TTC549 (cell line): Measurements from ENCODE around the gene GFOD2.
"Not testable (repeated sequence)": the region's sequence is repeated elsewhere in the genome, so short reads cannot be mapped to it uniquely, and the experiment has no call there.

Experiments used
- FAIRE-seq: peaks from 2 replicates; lab custom pipeline; 2012; peaks lifted over from hg19 to GRCh38; lab: Jason Lieb, UNC

GFOD2 gene, protein sequence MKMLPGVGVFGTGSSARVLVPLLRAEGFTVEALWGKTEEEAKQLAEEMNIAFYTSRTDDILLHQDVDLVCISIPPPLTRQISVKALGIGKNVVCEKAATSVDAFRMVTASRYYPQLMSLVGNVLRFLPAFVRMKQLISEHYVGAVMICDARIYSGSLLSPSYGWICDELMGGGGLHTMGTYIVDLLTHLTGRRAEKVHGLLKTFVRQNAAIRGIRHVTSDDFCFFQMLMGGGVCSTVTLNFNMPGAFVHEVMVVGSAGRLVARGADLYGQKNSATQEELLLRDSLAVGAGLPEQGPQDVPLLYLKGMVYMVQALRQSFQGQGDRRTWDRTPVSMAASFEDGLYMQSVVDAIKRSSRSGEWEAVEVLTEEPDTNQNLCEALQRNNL

DNA sequence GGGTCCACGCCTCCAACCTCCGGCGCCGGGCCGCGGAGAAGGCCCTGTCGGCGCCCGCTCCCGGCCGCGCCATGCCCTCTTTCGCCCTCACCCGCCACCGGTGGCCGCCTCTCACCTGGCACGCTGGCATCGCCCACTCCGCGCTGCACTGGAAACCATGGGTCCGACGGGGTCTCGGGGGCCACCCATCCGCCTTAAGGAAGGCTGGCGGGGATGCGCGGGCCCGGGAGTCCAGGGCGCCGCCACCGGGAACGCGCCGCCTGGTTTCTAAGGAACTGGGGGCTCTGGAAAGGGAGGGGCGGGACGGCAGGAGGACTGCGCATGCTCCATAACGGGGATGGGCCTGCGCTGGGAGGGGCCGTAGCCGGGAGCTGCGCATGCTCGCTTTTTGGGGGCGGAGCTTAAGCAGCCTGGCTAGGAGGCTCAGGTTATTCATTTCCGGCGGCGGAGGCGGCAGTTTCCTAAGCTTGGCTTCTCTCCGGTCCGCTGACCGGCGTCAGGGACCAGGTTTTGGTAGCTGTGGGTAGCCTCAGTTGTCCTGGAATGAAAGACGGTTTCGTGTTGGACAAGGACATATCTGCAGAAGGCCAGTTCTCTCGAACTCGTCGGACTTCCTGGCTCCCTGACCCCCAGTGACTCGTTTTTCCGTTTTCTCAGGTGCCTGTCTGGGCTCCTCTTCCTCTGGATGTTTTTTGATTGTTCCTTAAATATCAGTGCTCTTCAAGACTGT, at the start of gene GFOD2:
Gene GFOD2, minus strand, starts transcription at position 269 of the 730 bp plus-strand sequence. CDS start 33,601 bp downstream, outside the sequence.
- no peak for FAIRE-seq

DNA sequence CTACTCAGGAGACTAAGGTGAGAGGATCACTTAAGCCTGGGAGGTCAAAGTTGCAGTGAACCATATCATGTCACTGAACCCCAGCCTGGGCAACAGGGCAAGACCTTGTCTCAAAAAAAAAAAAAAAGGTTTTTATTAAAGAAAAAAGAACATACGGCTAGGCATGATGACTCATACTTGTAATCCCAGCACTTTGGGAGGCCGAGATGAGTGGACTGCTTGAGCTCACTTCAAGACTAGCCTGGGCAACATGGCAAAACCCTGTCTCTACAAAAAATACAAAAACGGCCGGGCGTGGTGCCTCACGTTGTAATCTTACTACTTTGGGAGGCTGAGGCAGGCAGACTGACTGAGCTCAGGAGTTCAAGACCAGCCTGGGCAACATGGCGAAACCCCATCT, 48.8 kb upstream of the GFOD2 start:
- no peak for FAIRE-seq

DNA sequence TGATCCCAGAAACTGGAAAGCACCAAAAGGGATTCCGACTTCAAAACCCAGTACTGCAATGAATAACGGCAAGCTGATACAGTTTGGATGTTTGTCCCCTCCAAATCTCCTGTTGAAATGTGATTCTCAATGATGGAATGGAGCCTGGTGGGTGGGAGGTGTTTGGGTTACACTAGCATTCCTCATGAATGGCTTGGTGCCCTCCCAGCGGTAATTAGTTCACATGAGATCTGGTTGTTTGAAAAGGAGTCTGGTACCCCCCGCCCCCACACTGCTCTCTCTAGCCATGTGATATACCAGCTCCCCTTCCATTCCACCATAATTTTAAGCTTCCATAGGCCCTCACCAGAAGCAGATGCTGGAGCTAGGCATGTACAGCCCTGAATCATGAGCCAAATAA, 47.2 kb upstream of the GFOD2 start:
- FAIRE-seq: no peak

DNA sequence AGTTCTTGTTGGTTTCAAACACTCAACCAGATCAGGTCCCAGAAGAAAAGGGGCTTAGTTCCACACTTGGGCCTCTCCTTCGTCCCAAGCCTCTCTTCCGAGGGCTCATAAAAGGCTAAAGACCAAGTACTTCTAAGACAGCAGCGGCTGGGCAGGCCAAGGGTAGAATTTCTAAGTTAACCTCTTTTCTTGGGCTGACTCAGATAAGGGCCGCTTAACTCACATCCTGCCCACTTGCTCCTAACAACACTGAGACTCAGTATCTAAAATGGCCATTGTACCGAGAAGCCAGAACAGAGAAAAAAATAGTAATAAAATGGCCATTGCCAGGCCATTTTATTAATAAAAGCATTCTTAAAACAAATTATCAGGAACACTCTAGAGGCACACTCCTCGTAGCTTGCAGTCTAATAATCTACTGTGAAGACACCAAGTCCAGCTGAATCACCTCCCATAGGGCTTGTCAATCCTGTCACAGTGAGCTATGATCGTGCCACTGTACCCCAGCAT, 45.1 kb upstream of the GFOD2 start:
- FAIRE-seq: no peak

DNA sequence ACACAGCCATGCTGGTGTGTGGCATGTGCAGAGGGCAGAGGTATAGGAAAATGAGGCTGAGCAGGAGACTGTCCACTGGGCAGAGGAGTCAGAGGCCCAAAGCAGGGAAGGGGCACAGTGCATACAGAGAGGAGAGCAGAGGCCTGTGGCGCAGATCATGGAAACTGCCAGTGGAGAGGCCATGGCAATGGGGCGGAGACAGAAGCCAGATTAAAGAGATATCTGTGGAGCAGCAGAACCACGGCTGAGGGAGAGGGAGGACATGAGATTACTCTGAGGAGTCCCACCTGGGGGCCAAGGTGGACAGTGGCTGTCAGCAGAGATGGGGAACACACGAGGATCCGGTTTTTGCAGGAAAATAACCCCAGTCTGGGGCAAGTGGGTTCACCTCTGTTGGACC, 44.0 kb upstream of the GFOD2 start:
- FAIRE-seq: no peak

DNA sequence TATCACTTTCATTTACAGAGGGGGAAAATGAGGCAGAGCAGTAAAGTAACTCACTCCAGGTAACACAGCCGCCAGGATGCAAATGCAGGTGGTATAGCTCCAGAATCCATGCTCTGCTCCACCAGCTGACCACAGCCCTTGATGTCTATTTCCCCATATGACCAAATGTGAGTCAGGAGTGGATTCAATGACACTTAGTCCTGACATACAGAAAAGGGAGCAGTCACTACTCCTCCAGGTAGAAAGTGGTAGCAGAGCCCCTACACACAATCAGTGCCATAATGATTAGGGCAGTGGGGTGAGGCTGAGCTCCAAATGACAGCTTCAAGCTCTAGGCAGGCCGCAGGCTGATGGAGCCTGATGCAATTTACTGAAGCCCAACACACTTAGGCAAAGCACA, 43.3 kb upstream of the GFOD2 start:
- no peak for FAIRE-seq

DNA sequence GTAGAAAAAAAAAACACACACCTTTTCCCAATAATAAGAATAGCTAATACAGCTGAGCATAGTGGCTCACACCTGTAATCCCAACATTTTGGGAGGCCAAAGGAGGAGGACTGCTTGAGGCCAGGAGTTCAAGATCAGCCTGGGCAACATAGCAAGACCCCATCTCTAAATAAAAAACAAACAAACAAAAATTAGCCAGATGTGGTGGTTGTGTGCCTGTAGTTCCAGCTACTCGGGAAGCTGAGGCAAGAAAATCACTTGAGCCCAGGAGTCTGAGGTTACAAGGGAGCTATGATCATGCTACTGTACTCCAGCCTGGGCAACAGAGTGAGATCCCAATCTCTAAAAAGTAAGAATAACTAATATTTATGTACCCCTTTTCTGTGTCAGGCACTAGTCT, 42.8 kb upstream of the GFOD2 start:
- no peak for FAIRE-seq

DNA sequence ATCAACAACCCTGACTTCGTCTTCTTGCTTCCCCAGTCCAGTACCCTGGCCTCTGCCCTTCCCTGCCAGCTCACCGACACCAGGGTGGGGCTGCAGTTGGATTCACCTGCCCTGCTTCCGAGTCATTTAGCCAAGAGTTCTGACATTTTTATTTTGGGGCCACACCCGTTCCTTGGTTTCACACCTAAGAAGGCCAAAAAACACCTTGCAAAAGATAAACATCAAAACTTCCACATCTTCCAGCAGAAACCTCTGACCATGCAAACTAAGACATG, 41.8 kb upstream of the GFOD2 start:
- FAIRE-seq: no peak

DNA sequence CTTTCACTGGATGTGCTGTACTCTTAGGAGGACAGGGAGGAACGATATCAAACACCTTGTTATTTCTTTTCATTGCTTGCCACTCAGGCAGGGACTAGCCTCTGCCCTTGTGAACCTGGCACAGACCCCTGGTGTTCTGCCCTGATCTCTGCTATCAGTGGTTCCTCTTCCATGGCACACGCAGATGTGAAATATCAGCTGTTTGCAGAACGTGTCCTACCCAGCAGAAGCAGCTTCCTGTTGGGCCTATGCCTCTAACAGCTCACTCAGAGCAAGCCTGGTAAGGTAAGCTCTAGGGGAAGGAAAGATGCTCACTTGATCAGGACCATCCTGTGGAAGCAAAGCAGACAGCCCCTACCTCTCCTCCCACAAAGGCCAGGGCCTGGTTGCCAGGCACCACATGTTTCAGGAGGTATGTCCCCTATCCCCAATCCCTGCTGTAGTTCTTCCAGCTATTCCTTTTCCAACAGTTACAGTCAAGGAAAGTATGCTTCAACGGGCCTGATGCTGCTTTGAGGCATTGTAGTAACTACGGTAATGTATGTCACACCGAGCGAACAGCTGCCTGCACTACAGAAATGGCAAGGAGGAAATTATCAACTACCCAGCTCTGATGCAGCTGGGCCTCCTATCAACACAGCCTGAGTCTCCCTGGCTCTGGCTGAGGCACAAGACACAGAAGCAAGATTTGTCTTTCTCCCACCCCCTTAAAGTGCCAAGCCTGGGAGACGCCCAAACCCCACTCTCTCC, 41.3 kb upstream of the GFOD2 start:
- FAIRE-seq: no peak

DNA sequence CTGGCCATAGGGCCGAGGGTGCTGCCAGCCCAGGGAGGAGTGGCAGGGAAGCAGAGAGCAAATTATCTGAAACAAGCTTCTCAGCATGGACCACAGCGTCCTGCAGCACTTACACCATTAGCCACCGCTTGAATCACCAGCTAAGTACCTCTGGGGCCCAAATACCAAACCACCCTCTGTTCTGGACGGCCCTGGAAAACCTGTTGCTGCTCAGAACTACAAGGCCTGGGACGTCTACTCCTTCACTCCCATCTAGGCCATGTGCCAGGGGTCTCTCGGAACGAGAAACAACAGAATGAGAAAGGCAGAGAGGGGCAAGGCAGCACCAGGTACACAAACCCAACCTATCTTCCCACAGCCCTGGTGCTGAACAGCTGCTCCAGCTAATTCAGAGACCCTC, 39.9 kb upstream of the GFOD2 start:
- FAIRE-seq: no peak

DNA sequence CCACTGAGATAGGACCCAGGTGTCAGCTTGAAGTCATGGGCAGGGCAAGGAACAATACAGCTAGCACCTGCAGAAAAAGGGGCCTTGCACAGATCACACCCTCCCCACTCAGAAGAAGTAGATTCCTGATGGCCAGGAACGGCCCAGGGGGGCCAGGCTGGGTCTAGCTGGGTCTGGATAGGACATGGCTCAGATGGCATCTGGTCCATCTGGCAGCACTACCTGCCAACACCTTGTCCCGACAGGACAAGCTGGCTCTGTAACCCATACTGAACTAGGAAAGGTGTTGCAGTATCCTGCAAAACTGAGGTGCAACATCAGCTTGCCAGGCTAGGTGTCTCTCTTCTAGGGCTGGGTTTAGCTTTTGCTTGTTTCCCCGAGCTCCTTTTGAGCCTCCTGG, 38.9 kb upstream of the GFOD2 start:
- FAIRE-seq: no peak

DNA sequence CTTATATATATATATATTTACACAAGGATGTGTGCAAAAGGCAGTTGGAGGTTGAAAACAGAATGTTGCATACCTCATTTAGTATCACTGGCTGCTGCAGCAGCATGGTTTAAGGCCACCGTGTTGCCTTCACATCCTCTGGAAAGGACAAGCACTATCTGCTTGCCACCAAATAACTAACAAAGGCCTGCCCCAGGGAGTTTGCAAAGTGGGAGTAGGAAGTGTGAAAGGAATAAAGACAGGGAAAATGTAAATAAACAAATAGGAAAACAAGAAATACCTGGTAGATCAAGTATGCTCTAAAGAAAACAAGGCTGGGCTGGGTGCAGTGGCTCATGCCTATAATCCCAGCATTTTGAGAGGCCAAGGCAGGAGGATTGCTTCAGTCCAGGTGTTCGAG, 33.5 kb upstream of the GFOD2 start:
- no peak for FAIRE-seq

DNA sequence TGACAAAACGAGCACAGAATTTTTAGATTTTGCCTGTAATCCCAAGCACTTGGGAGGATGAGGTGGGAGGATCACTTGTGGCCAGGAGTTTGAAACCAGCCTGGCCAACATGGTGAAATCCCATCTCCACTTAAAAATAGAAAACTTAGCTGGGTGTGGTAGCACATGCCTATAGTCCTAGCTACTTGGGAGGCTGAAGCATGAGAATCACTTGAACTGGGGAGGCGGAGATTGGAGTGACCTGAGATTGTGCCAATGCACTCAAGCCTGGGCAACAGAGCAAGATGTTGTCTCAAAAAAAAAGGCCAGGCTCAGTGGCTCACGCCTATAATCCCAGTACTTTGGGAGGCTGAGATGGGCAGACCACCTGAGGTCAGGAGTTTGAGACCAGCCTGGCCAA, 32.2 kb upstream of the GFOD2 start:
- not testable (repeated sequence) for FAIRE-seq

DNA sequence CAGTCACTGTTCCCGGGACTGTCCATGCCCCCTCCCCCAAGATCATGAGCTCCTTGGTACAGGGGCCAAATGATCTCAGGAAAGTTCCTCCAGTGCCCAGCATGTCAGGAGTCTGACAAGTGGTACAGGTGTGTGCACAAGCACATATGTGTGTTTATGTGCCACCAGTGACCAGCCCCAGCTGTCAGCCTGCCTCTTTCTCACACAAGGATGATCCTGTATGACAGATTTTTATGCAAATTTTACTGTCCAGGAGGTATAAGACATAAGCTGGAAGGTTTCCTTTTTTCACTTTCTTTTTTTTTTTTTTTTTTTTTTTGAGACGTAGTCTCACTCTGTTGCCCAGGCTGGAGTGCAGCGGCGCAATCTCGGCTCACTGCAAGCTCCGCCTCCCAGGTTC, 31.4 kb upstream of the GFOD2 start:
- FAIRE-seq: no peak

DNA sequence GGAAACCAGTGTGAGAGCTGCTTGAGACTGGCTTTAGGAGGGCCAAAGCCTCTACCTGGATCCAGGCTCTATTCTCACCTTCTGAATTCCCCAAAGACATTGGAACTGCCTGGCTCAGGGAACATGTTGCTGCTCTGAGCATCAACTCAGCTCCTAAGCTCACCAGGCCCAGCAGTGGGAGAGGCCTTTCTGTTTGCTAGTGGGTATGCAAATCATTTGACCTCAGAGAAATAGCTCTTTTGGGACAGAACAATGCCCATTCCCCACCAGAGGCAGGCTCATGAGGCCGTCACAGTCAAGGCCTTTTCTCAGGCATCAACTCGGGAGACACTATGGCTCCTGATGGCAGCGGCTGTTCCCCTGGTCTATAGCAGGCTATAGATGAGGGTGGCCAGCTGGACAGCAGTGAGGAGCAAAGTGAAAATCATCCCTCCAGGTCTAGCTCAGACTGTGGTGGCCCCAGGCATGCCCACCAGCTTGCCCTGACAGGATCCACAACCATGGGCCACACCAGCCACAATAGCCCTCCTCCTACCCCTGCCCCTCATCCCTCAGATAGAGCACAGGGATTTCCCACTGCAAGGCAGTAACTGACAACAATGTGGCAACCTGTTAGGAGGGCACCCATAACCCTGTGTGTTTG, 30.4 kb upstream of the GFOD2 start:
- no peak for FAIRE-seq

DNA sequence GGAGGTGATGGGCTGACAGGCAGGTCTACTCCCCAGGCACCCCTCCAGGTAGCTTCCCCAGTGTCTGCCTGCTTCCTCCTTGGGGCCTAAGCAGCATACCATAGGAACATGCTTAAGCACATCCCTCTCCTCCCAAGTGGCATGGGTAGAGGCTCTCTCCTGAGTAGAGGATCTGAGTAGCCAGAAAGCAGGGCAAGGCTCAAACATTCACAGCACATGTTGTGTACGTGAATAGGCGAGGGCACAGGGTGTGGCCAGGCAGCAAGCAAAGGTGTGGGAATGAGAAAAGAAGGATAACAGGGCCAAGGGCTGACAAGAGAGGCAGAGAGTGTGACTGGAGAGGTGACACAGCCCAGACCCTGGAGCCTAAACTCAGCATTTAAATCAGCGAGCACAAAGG, 29.7 kb upstream of the GFOD2 start:
- no peak for FAIRE-seq

DNA sequence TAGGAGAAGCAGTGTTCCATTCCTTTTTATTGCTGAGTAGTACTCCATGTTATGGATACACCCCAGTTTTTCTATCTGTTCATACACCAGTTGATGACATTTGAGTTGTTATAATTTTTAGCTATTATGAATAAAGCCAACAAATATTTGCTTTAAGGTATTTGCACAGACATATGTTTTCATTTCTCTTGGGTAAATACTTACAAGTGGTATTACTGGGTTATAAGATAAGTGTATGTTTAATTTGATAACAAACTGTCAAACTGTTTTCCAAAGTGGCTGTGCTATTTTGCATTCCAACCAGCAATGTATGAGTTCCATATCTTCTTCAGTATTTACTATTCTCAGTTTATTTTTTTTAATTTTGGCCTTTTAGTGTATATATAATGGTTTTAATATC, 27.7 kb upstream of the GFOD2 start:
- no peak for FAIRE-seq

DNA sequence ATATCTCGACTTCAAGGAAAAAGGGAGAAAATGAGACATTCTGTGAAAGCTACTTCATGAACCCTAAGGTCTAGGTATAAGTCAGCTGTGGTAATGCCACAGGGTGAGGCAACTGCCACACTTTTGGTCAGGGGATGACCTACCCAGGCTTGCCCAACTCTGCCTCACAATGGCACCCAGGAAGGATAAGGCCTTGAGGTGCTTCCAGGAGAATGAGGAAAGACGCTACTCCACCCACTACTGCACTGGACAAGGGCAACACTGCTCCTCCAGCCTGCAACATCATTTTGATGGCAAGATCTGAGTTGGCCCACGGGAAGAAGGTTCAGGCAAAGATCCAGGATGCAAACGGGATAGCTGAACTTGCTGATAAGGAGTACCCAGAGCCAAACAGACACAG, 22.0 kb upstream of the GFOD2 start:
- no peak for FAIRE-seq

DNA sequence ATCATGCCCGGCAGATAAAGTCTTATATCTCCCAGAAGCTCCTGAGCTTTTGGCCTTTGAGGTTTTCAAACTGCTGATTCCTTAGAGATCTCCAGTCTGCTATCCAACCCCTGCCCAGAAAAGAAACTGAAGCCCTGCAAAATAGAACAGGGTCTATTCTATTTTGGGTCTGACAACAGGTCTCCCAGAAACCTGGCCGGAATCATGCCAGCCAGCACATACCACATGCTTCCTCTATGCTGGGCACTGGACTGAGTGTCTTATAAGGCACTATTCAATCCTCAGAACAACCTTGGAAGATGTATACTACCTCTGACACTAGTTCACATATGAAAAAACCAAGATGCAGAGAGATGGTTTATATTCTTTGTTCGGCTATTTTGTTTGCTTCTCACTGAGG, 21.3 kb upstream of the GFOD2 start:
- no peak for FAIRE-seq

DNA sequence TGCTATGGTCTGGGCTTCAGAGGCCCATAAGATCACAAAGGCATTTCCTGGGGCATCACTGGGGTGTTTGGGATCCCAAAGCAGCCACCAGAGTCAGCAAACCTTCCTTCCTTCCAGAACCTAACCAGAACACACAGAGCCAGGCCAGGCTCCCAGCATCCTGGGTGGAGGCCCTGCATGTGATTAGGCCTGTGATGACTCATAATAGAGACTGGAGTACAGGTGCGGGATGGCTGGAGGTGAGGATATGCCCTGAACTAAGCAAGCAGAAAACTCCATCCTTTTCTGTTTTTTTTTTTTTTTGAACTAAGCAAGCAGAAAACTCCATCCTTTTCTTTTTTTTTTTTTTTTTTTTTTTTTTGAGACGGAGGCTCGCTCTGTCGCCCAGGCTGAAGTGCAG, 17.7 kb upstream of the GFOD2 start:
- FAIRE-seq: no peak

DNA sequence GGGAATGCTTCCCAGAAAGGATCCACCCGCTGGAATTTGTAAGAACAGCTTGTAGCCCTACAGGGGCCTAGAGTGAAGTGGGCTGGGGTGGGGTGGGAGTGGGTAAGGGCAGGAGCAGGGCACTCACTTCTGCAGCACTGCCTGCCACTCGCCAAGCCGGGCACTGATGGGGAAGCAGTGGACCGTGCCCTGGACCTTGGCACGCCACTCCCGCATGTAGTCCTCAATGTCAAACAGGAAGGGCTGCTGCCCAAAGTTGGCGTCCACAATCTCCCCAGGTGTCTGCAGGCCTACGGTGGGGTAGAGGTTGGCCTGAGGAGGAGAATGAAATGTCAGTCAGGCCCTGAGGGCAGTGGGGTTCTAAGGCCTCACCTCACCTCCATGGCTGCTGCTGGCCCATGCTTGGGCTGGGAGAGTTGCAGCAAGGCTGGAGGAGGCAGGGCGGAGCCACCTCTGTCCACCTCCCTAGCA, 15.7 kb upstream of the GFOD2 start:
- FAIRE-seq: no peak

DNA sequence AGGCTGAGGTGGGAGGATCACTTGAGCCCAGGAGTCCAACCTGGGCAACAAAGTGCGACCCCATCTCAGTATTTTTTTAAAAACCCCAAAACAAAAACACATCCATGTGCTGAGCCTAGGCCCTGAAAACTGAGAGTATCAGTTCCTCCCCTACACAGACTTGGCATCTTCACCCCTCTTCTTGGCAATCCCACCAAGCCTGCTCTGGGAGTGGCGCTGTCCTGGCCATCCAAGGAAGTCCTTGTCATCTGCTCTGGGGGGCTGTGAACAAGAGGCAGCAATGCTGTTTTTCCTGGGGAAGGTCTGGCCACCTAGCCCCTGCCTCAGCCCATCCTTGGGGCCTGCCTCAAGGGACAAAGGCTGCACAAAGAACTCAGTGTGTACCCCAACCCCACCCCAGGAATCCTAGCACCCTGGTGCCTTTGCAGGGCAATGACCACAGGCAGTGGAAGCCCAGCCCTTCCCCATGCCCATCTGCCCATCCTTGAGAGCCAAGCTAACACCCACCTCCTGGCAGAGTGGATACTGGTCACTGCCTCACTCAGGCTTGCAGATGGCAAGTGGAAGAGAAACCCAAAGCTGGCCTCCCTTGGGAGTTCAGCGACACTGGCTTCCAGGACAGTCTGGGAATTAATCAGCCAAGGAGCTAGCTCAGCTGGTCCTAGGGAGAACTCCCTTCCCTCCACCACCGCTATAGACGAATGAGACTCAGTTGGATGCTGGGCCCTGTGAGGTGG, 14.8 kb upstream of the GFOD2 start:
- no peak for FAIRE-seq
